K562 (cell line): Measurements from ENCODE around the gene CEBPE. TPM values are rescaled to one million over a fixed set of nuclear protein-coding genes. Genes with fewer than 3 reads are reported as not detected.

Source experiments
- ATAC-seq: fragments of 200-7000 bp; cut with Tn5 transposase; 3 replicates; pipeline ENCODE4 v1.9.1; 2020; ENCODE audit warnings: moderate library complexity
- BruUV-seq: library from RNA; stranded (reverse); fragments of 400-500 nt; replicated peaks from 2 replicates; lab custom pipeline; 2021; lab: Mats Ljungman, UMichigan
- CTCF ChIA-PET: fragments of 300-600 bp; formaldehyde crosslinking; extraction: SDS; loops from one replicate; lab custom pipeline; 2021; ENCODE audit warnings: low intra/inter-chr PET ratio; lab: Yijun Ruan, JAX
- POLR2A ChIA-PET: fragments of 300-600, 350-650 bp; sonication (Branson Sonifier 250); formaldehyde crosslinking; extraction: SDS; loops from one replicate; lab custom pipeline; 2021; ENCODE audit warnings: antibody characterized with exemption, inconsistent platforms; lab: Yijun Ruan, JAX
- DNase-seq, 4 experiments: peaks; one replicate each; pipeline versions ENCODE4 v3.0.0 to v3.0.0-alpha.2; 2011 to 2018; ENCODE audit warnings: low spot score in 3 of 4, mixed read lengths in 3 of 4; ENCODE audit errors: extremely low read depth in 1 of 4
- FAIRE-seq: peaks from 2 replicates; lab custom pipeline; 2011; peaks lifted over from hg19 to GRCh38; lab: Jason Lieb, UNC
- H2AFZ ChIP-seq: 2 replicates; pipeline ENCODE4 v1.6.0; 2011; ENCODE audit warnings: low read depth, low read length, control low read depth, inconsistent platforms
- H3K27ac ChIP-seq: fragments of 200-600 bp; 3 replicates; pipeline ENCODE4 v1.8.0; 2011; ENCODE audit warnings: low read depth, mild to moderate bottlenecking, control low read depth, inconsistent platforms, low read length, moderate library complexity, mixed read lengths; ENCODE audit errors: extremely low read depth
- H3K27me3 ChIP-seq, 2 experiments: fragments of 300-600 bp in 1 of 2; 2 replicates in 1 of 2; 3 replicates in 1 of 2; pipeline versions ENCODE4 v1.6.0 to v1.8.0; 2011; ENCODE audit warnings: inconsistent platforms in 2 of 2, low read length in 2 of 2, mild to moderate bottlenecking in 1 of 2, mixed read lengths in 1 of 2, moderate library complexity in 1 of 2; ENCODE audit not compliant: control insufficient read depth in 2 of 2, insufficient read depth in 2 of 2
- H3K36me3 ChIP-seq: fragments of 300-600 bp; 3 replicates; pipeline ENCODE4 v1.8.0; 2011; ENCODE audit warnings: mild to moderate bottlenecking, low read length, inconsistent platforms; ENCODE audit not compliant: control insufficient read depth, insufficient read depth
- H3K4me1 ChIP-seq, 2 experiments: fragments of 200-600 bp in 1 of 2; replicated peaks in 1 of 2; 2 replicates in 1 of 2; 3 replicates in 1 of 2; pipeline versions ENCODE4 v1.5.1 to v1.8.0; 2011; ENCODE audit warnings: inconsistent platforms in 2 of 2, low read length in 2 of 2, mild to moderate bottlenecking in 1 of 2, mixed read lengths in 1 of 2, moderate library complexity in 1 of 2; ENCODE audit not compliant: control insufficient read depth in 2 of 2, insufficient read depth in 2 of 2
- H3K4me2 ChIP-seq: 2 replicates; pipeline ENCODE4 v1.6.1; 2011; ENCODE audit warnings: low read length, control low read depth, inconsistent platforms, mixed read lengths; ENCODE audit not compliant: insufficient read depth
- H3K4me3 ChIP-seq: fragments of 200-600 bp; sonication (generic), shearing (Covaris generic); 2 replicates; pipeline ENCODE4 v1.5.1; 2016; ENCODE audit warnings: control low read depth, inconsistent platforms
- H3K79me2 ChIP-seq: fragments of 200-600 bp; 3 replicates; pipeline ENCODE4 v1.8.0; 2011; ENCODE audit warnings: low read length, inconsistent platforms; ENCODE audit not compliant: control insufficient read depth, insufficient read depth
- H3K9ac ChIP-seq, 2 experiments: 2 replicates each; pipeline versions ENCODE4 v1.6.0 to v1.6.1; 2011; ENCODE audit warnings: low read depth in 2 of 2, low read length in 2 of 2, control low read depth in 1 of 2, inconsistent platforms in 1 of 2, mild to moderate bottlenecking in 1 of 2, mixed read lengths in 1 of 2; ENCODE audit not compliant: insufficient read depth in 1 of 2
- H3K9me1 ChIP-seq: one replicate; pipeline ENCODE4 v1.6.0; 2011; ENCODE audit warnings: inconsistent platforms, mild to moderate bottlenecking, low read length, moderate library complexity; ENCODE audit not compliant: control insufficient read depth, insufficient read depth
- H3K9me3 ChIP-seq: replicated peaks from 2 replicates; pipeline ENCODE4 v1.5.1; 2011; ENCODE audit warnings: low read depth, low read length, inconsistent platforms; ENCODE audit not compliant: control insufficient read depth, insufficient read depth
- H4K20me1 ChIP-seq: replicated peaks from 2 replicates; pipeline ENCODE4 v1.6.1; 2011; ENCODE audit warnings: low read length, inconsistent platforms, mixed read lengths; ENCODE audit not compliant: control insufficient read depth, insufficient read depth
- ARID3B ChIP-seq: fragments of 250-450 bp; sonication (Bioruptor Pico); IDR thresholded peaks from 2 replicates; pipeline ENCODE4 v1.4.0; 2020; ENCODE audit warnings: borderline replicate concordance
- ZBTB33 ChIP-seq: sonication (generic); formaldehyde crosslinking; IDR thresholded peaks from 2 replicates; pipeline ENCODE4 v1.8.1; 2023; ENCODE audit warnings: mild to moderate bottlenecking, missing genetic modification reagents
- ZNF445 ChIP-seq: fragments of 250-450 bp; sonication (Bioruptor Pico); IDR thresholded peaks from 2 replicates; pipeline ENCODE4 v1.4.0; 2020; ENCODE audit warnings: low read depth, mild to moderate bottlenecking, moderate library complexity
- WGBS: fragments of 100-300 bp; shearing (Covaris generic); methylation state at CpG from one replicate; pipeline ENCODE4 v1.1.6; 2016; ENCODE audit warnings: low coverage, mixed read lengths; ENCODE audit not compliant: insufficient coverage; ENCODE audit errors: missing lambda C conversion rate; 5-methylcytosine and 5-hydroxymethylcytosine counted together
- in situ Hi-C: fragments of 300-500 bp; cut with MboI; formaldehyde crosslinking; loops from 4 replicates; pipeline ENCODE4 v1.15.0; 2018; ENCODE audit warnings: inconsistent platforms, mixed read lengths
- intact Hi-C: fragments of 100-400 bp; cut with micrococcal nuclease; formaldehyde crosslinking; loops from 2 replicates; pipeline ENCODE4 v1.14.2; 2022
- polyA plus RNA-seq, 8 experiments: library from polyadenylated mRNA; depleted of rRNA in 4 of 8; stranded (reverse) in 5 of 8; unstranded in 3 of 8; fragments of >200 nt; fragmentation: Nextera tagmentation in 2 of 8; fragmentation: Illumina TruSeq in 1 of 8; extraction: Ambion mirVana in 2 of 8; extraction: Trizol in 1 of 8; gene quantifications; 2 replicates each; pipeline versions ENCODE4 v1.2.1 to v1.2.3, GENCODE V29; 2011 to 2014; ENCODE audit warnings: inconsistent platforms in 1 of 8, missing spikeins in 1 of 8
- total RNA-seq, 7 experiments: library from RNA; depleted of rRNA in 6 of 7; stranded (reverse); fragments of >200 nt in 6 of 7; fragmentation: Illumina TruSeq in 2 of 7; extraction: Trizol in 2 of 7; gene quantifications; 2 replicates each; pipeline versions ENCODE4 v1.2.1 to v1.2.3, GENCODE V29; 2011 to 2021; ENCODE audit warnings: low replicate concordance in 1 of 7

The CEBPE gene
- total and polyA plus RNA-seq, 9 of the 15 experiments (the other 6 are each of a cell fraction or from before 2014, with no cell fraction given): 0.09 to 0.15 (median 0.13) TPM; not detected in 6

GRCh38 chr14:23117371-23118020, 1.6 kb downstream of the CEBPE start:
- POLR2A ChIA-PET: interaction anchor here (0.6 to 0.8 kb wide), 3 partner anchors 19 to 232 kb away, joined by 3 read pairs; no protein-coding TSS in a partner anchor
- no TSS peak for BruUV-seq
- Histone ChIP-seq H3K9me3 (no peaks in the 10 kb centered on the region), H3K27ac (no peak overlapping the region), H3K4me3 (no peak overlapping the region), H3K79me2 (no peaks in the 10 kb centered on the region), H3K9ac (0 out of 4 replicates have a peak overlapping the region, but pooled peaks of 1 of the 2 experiments have one; percentile 8), H3K4me2 (no peak overlapping the region), H3K4me1 (peaks cover 46 to 59% of the 10 kb centered on the region in 2 experiments), H4K20me1 (peaks cover 3% of the 10 kb centered on the region; the same call in 1 of the 2 replicates), H2AFZ (no peak overlapping the region), H3K36me3 (no peaks in the 10 kb centered on the region), H3K9me1 (no peaks in the 10 kb centered on the region), H3K27me3 (peaks cover 0 to 10% of the 10 kb centered on the region in 2 experiments; a peak in 3 of 5 replicates)
- intact Hi-C loops (no loop called here), in situ Hi-C loops (no loop called here)
- ATAC-seq (no peak), FAIRE-seq (no peak), DNase-seq (no peak)
- TF ChIP-seq ZNF445 (CRISPR knock-in tag) (no peak), ZBTB33 (CRISPR knock-in tag) (peak; percentile 83), ARID3B (CRISPR knock-in tag) (no peak)
- 79% methylated on average over 25 of the region's 32 CpGs for WGBS
- CTCF ChIA-PET: no interaction called here
